Type B pancreatic cell (in vitro differentiated cells): ENCODE data around the gene MAS1. TPM values are rescaled to one million over a fixed set of nuclear protein-coding genes. Genes with fewer than 3 reads are reported as not detected.

Experiments used
- DNase-seq: peaks from one replicate; pipeline ENCODE4 v3.0.0; 2021; ENCODE audit warnings: mixed read lengths; ENCODE audit not compliant: unreplicated experiment; ENCODE audit errors: extremely low spot score
- H3K27ac Mint-ChIP-seq: 2 replicates; pipeline ENCODE4 v1.8.0; 2021; ENCODE audit warnings: mild to moderate bottlenecking, mixed read lengths
- H3K27me3 Mint-ChIP-seq: 2 replicates; pipeline ENCODE4 v1.8.0; 2021; ENCODE audit warnings: mixed read lengths
- H3K36me3 Mint-ChIP-seq: 2 replicates; pipeline ENCODE4 v1.8.0; 2021; ENCODE audit warnings: mixed read lengths
- H3K4me1 Mint-ChIP-seq: one replicate; pipeline ENCODE4 v1.8.0; 2021; ENCODE audit warnings: mixed read lengths; ENCODE audit not compliant: unreplicated experiment
- H3K4me3 Mint-ChIP-seq: 2 replicates; pipeline ENCODE4 v1.8.0; 2021; ENCODE audit warnings: mild to moderate bottlenecking, mixed read lengths
- H3K9me3 Mint-ChIP-seq: 2 replicates; pipeline ENCODE4 v1.8.0; 2021; ENCODE audit warnings: mixed read lengths
- CTCF ChIP-seq: fragments of 200-600 bp; sonication (generic); conservative IDR thresholded peaks from 2 replicates; pipeline ENCODE4 v1.5.0; 2021; ENCODE audit warnings: antibody characterized with exemption, mild to moderate bottlenecking
- total RNA-seq: library from RNA; stranded (reverse); gene quantifications from 2 replicates; pipeline ENCODE4 v1.2.1, GENCODE V29; 2021; ENCODE audit warnings: low replicate concordance

Gene MAS1
- total RNA-seq, 1 donor from 2014 or later, result not detected

- Mint-ChIP-seq H3K27ac (no peak overlapping the region), H3K4me3 (no peak overlapping the region), H3K9me3 (no peaks in the 10 kb centered on the region), H3K36me3 (no peaks in the 10 kb centered on the region), H3K4me1 (no peaks in the 10 kb centered on the region), H3K27me3 (peaks cover 45% of the 10 kb centered on the region)
- DNase-seq, result no peak
- TF ChIP-seq CTCF, result no peak
Measured at GRCh38 chr6:159892053-159892452, 1.3 kb downstream of the MAS1 start.

- H3K27ac Mint-ChIP-seq, result no peak overlapping the region
- H3K4me3 Mint-ChIP-seq, result no peak overlapping the region
- H3K9me3 Mint-ChIP-seq, result no peaks in the 10 kb centered on the region
- no peak for DNase-seq
- H3K4me1 Mint-ChIP-seq, result no peaks in the 10 kb centered on the region
- no peaks in the 10 kb centered on the region for H3K36me3 Mint-ChIP-seq
- TF ChIP-seq CTCF, result no peak
- H3K27me3 Mint-ChIP-seq, result peaks cover 36% of the 10 kb centered on the region
Measured at GRCh38 chr6:159893064-159893463, 2.3 kb downstream of the MAS1 start.

GRCh38 chr6:159894991-159895390 is 4.2 kb downstream of the MAS1 start:
- H3K27me3 Mint-ChIP-seq, result peaks cover 25% of the 10 kb centered on the region
- H3K4me3 Mint-ChIP-seq, result no peak overlapping the region
- no peak for TF ChIP-seq CTCF
- no peak overlapping the region for H3K27ac Mint-ChIP-seq
- H3K4me1 Mint-ChIP-seq, result no peaks in the 10 kb centered on the region
- no peaks in the 10 kb centered on the region for H3K36me3 Mint-ChIP-seq
- no peak for DNase-seq
- H3K9me3 Mint-ChIP-seq, result no peaks in the 10 kb centered on the region

- Mint-ChIP-seq H3K36me3 (no peaks in the 10 kb centered on the region), H3K27ac (no peak overlapping the region), H3K27me3 (peaks cover 9% of the 10 kb centered on the region), H3K4me1 (no peaks in the 10 kb centered on the region), H3K4me3 (no peak overlapping the region), H3K9me3 (no peaks in the 10 kb centered on the region)
- no peak for TF ChIP-seq CTCF
- no peak for DNase-seq
Measured at GRCh38 chr6:159897603-159898002, 6.8 kb downstream of the MAS1 start.

GRCh38 chr6:159898519-159898918 is 7.7 kb downstream of the MAS1 start:
- no peak overlapping the region for H3K4me3 Mint-ChIP-seq
- no peaks in the 10 kb centered on the region for H3K4me1 Mint-ChIP-seq
- TF ChIP-seq CTCF, result no peak
- H3K27ac Mint-ChIP-seq, result no peak overlapping the region
- H3K27me3 Mint-ChIP-seq, result peaks cover 4% of the 10 kb centered on the region
- H3K9me3 Mint-ChIP-seq, result no peaks in the 10 kb centered on the region
- no peak for DNase-seq
- no peaks in the 10 kb centered on the region for H3K36me3 Mint-ChIP-seq
